ENCODE data around the gene SENP3. TPM values are rescaled to one million over a fixed set of nuclear protein-coding genes. Genes with fewer than 3 reads are reported as not detected.

The SENP3 gene
- total and polyA plus RNA-seq, 2 of the 13 experiments (the other 11 are each of a cell fraction or from before 2014, with no cell fraction given) = 55.8 to 75.4 TPM

DNA sequence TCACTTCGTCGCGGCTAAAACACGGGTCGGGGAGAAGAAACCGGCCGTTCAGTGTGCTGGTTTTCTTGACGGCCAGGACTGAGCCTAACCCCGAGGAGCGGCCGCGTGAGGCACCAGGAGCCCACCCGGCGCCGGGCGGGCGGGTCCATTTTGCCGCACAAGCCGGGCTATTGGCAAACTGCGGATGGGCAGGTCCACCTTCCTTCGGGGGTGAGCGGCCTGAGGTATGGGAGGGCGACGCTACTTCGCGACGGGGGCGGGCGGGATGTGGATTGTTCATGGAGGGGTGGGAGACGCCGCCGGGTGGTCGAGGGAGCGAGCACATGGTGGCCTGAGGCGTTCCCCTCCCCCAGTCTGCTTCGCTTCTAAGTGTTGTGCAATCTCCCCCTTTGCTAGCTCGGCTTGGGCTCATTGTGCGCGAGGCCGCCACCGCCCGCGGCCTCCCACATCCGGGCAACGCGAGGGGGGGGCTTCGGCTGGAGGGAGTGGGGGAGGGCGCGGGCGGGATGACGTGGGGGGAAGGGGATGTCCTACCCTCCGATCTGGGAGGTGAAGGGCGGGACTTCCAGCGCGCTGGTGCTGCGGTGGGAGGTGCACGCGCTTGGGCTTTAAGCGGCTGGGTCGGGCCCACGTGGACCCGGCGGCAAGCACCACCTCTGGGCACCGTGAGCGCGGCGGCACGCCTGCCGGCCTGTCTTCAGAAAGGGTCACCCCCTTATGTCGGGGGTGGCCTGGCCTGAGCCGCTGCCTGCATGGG, 11.8 kb downstream of the SENP3 start (continued):
- TF ChIP-seq CBFB (CRISPR knock-in tag; IDR thresholded peaks at IDR 0.05) = 0 out of 2 replicates have a peak, but pooled peaks have one; percentile 57
- TF ChIP-seq SMARCE1 (IDR thresholded peaks at IDR 0.05; ENCODE audit: borderline replicate concordance) = no peak
- no peak for TF ChIP-seq ZSCAN21 (CRISPR knock-in tag; IDR thresholded peaks at IDR 0.05; ENCODE audit: borderline replicate concordance)
- TF ChIP-seq, protein P1, sequence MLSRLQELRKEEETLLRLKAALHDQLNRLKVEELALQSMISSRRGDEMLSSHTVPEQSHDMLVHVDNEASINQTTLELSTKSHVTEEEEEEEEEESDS (CRISPR knock-in tag; IDR thresholded peaks at IDR 0.05; ENCODE audit: borderline replicate concordance) = no peak
- peak; percentile 53; the same call in 1 of the 2 replicates for TF ChIP-seq ARNTL (CRISPR knock-in tag; IDR thresholded peaks at IDR 0.05)
- peak; percentile 58 for TF ChIP-seq MED1 (CRISPR knock-in tag; IDR thresholded peaks at IDR 0.05)
- no peak for TF ChIP-seq PBX3 (CRISPR knock-in tag; IDR thresholded peaks at IDR 0.05; ENCODE audit: borderline replicate concordance)
- TF ChIP-seq PAF1 (CRISPR knock-in tag; IDR thresholded peaks at IDR 0.05) = peak; percentile 88; the same call in 1 of the 2 replicates
- TF ChIP-seq KDM6A (CRISPR knock-in tag; IDR thresholded peaks at IDR 0.05; ENCODE audit: low read depth) = 0 out of 2 replicates have a peak, but pooled peaks have one; percentile 32
- peak; percentile 58; the same call in 1 of the 2 replicates for TF ChIP-seq RXRB (CRISPR knock-in tag; IDR thresholded peaks at IDR 0.05; ENCODE audit: borderline replicate concordance)
- TF ChIP-seq ZNF232 (CRISPR knock-in tag; IDR thresholded peaks at IDR 0.05; ENCODE audit: borderline replicate concordance) = peak; percentile 47; the same call in 1 of the 2 replicates
- TF ChIP-seq ZNF264 (CRISPR knock-in tag; IDR thresholded peaks at IDR 0.05) = 0 out of 2 replicates have a peak, but pooled peaks have one; percentile 45
- no peak for TF ChIP-seq CHD4 (IDR thresholded peaks at IDR 0.05; ENCODE audit: borderline replicate concordance, low read length)
- no peak for TF ChIP-seq CENPX (CRISPR knock-in tag; IDR thresholded peaks at IDR 0.05)
- TF ChIP-seq ZNF616 (CRISPR knock-in tag; IDR thresholded peaks at IDR 0.05; ENCODE audit: low read depth) = no peak
- no peak for TF ChIP-seq ZFP36L2 (CRISPR knock-in tag; IDR thresholded peaks at IDR 0.05)
- 0 out of 2 replicates have a peak, but pooled peaks have one; percentile 38 for TF ChIP-seq PHF20 (CRISPR knock-in tag; IDR thresholded peaks at IDR 0.05)
- TF ChIP-seq HNRNPUL1 (IDR thresholded peaks at IDR 0.05; ENCODE audit: low read depth, low read length) = no peak
- no peak for TF ChIP-seq SCMH1 (CRISPR knock-in tag; IDR thresholded peaks at IDR 0.05; ENCODE audit: borderline replicate concordance)
- TF ChIP-seq KDM5A (IDR thresholded peaks at IDR 0.05; ENCODE audit: borderline replicate concordance, low read length) = peak; percentile 67; the same call in 1 of the 2 replicates
- TF ChIP-seq, protein P2, sequence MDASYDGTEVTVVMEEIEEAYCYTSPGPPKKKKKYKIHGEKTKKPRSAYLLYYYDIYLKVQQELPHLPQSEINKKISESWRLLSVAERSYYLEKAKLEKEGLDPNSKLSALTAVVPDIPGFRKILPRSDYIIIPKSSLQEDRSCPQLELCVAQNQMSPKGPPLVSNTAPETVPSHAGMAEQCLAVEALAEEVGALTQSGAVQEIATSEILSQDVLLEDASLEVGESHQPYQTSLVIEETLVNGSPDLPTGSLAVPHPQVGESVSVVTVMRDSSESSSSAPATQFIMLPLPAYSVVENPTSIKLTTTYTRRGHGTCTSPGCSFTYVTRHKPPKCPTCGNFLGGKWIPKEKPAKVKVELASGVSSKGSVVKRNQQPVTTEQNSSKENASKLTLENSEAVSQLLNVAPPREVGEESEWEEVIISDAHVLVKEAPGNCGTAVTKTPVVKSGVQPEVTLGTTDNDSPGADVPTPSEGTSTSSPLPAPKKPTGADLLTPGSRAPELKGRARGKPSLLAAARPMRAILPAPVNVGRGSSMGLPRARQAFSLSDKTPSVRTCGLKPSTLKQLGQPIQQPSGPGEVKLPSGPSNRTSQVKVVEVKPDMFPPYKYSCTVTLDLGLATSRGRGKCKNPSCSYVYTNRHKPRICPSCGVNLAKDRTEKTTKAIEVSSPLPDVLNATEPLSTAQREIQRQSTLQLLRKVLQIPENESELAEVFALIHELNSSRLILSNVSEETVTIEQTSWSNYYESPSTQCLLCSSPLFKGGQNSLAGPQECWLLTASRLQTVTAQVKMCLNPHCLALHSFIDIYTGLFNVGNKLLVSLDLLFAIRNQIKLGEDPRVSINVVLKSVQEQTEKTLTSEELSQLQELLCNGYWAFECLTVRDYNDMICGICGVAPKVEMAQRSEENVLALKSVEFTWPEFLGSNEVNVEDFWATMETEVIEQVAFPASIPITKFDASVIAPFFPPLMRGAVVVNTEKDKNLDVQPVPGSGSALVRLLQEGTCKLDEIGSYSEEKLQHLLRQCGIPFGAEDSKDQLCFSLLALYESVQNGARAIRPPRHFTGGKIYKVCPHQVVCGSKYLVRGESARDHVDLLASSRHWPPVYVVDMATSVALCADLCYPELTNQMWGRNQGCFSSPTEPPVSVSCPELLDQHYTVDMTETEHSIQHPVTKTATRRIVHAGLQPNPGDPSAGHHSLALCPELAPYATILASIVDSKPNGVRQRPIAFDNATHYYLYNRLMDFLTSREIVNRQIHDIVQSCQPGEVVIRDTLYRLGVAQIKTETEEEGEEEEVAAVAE (CRISPR knock-in tag; IDR thresholded peaks at IDR 0.05; ENCODE audit: borderline replicate concordance) = no peak
- TF ChIP-seq ZFP62 (CRISPR knock-in tag; IDR thresholded peaks at IDR 0.05) = no peak
- peak; percentile 27; the same call in 1 of the 2 replicates for TF ChIP-seq HNF4A (CRISPR knock-in tag; IDR thresholded peaks at IDR 0.05)
- TF ChIP-seq SOX6 (IDR thresholded peaks at IDR 0.05) = no peak
- peak; percentile 64 for TF ChIP-seq SOX6 (CRISPR knock-in tag; IDR thresholded peaks at IDR 0.05)
- TF ChIP-seq CREM (IDR thresholded peaks at IDR 0.05) = peak; percentile 34; the same call in 1 of the 2 replicates
- TF ChIP-seq CREM (CRISPR knock-in tag; IDR thresholded peaks at IDR 0.05) = no peak
